ENCODE results near the gene RIN3. TPM values are rescaled to one million over a fixed set of nuclear protein-coding genes. Genes with fewer than 3 reads are reported as not detected.

Gene RIN3
- total RNA-seq, 1 experiment from 2014 or later, result 1.7 TPM

DNA sequence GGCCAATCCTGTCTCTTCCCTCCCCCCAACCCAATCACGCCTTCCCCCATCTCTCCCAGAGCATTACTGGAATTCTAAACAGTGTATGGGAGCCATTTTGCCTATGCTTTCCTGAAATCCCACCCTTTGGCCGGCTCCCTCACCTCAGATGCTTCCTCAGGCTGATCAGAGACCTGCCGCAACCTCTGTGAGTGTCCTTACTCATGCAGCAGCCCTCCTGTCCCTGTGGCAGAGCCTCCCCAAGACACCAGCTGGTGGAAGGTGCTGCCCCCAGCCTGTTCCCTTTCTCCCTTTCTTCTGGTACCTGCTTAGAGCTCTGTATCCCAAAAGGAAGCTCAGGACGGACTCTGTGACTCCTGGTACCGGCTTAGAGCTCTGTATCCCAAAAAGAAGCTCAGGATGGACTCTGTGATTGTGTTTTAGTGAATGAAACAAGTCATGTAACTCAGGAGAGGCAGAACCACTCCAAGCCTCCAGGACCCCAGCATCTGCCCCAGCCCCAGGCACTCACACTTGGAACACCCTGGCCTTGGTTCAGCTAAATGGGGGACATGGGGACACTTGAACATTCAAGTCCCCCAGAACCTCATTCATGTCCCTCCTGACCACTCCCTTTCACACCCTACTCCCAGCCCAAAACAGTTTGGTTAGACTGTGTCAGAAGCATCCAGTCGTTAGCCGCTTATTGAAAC is 29.3 kb upstream of the RIN3 start:
- DNase-seq (ENCODE audit: low spot score), result no peak

DNA sequence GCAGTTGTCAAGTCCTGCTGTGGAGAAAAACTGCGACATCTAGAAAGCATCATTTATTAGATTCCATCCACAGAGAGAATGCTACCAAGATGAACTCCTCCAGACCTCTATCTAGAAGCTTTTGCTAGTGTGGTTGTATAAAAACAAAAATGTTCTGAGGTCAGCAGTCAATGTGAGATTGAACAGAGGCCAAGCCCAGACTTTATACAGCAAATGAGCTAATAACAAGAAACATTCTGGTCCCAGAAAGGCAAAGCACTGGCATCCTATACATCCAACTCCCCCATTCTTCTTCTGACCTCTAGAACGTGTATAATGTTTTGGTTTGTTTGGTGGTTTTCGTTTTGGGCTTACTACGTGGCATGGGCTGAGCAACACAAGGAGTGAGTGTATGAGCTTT is 26.7 kb upstream of the RIN3 start:
- DNase-seq (ENCODE audit: low spot score), result no peak

DNA sequence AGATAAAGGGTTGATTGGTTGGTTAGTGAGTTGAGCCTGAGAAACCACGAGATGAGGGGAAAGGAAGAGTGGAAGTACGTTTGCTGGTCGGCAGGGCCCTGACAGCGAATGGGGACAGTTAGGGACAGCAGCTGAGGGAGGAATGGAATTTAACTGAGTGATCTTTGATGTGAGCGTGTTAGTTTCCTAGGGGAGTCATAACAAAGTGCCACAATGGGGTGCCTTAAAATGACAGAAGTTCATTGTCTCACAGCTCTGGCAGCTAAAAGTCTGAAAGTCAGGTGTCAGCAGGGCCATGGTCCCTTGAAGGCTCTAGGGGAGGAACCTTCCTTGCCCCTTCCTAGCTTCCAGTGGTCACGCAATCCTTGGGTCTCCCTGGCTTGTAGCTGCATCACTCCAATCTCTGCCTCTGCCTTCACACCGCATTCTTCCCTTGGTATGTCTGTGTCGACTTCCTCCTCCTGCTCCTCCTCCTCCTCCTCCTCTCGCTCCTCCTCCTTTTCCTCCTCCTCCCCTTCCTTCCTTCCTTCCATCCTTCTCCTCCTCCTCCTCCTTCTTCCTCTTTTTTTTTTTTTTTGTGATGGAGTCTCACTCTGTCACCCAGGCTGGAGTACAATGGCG is 26.0 kb upstream of the RIN3 start:
- DNase-seq (ENCODE audit: low spot score), result no peak

DNA sequence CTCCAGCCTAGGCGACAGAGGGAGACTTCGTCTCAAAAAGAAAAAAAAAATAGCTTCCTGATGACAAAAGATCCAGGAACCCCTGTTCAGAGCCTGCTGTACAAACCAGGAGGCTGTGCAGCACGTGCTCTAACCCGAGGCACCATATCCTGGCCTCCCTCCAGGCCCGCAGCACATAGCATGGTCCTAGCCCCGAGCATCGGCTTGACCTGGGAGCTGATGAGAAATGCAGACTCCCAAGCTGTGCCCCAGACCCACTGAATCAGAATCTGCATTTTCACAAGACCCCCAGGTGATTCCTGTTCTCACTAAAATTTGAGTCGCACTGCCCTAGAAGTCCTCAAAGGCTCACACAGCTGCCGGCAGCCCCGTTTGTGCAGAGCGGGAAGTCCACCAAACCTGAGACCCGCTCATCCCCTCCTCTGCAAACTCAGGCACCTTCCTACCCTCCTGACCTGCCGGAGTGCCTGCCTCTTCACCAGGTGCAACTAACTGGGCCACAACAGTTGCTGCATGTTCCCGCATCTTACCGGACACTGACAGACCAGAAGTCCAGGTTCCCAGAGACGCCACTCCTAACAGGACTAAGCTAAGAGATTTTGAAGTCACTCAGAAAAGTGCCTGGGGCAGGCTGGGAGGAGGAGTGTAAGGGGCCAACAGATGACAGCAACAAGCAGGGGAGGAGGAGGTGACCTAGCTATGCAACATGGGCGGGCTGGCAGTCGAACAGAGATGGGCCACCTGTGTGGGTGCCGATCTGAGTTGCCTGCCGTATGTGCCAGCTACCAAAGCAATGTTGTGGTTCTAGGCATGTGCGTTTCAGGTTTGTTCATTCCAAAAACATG is 24.0 kb upstream of the RIN3 start:
- DNase-seq (ENCODE audit: low spot score), result no peak

DNA sequence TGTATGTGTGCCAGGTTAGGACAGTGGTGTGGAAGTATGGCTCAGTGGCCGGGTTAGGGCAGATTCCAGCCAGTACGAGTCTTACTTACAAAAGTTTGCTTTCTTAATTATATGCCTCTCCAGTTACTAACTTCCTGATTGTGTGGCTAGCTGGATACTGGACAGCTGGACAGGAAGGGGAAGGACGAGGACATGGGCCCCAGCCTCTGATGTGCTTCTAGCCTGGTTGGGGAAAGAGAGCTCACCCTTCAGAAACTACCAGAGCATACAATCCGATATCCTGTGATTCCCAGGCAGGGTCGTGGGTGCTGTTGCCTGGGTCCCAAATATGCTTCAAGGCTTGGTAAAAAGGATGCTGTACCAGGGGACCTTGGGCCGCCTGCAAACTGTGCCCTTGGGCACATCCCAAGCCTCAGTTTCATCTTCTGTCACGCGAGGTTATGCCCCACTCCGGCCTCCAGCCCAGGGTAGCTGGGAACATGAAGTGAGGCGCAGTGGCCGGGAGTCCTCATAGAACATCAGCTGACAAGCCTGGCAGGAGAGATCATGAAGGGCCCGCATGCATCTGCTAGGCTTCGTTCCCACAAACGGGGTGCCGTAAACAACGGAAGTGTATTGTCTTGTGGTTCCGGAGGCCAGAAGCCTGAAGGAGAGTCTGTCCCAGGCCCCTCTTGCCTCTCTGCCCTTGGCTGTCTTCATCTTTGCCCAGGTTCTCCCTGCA is 23.2 kb upstream of the RIN3 start:
- no peak for DNase-seq (ENCODE audit: low spot score)

DNA sequence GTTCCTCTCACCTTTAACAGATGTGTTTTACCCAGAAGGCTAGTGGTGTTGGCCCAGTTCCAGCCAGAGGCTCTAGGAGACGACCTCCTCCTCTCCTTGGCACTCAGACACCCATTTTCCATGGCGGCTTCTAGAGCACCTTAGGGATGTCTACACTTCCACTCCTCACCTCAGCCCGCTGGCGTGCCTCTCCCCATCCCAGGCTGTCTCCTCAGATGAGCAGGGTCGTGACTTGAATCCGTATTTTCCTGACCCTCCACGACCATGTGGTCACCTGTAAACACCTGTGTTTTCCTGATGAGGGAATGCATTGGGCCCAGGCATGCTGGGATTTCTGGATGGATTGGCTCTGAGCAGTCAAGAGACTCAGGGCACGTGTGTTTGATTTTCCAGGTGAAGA is 21.8 kb upstream of the RIN3 start:
- DNase-seq (ENCODE audit: low spot score), result no peak

DNA sequence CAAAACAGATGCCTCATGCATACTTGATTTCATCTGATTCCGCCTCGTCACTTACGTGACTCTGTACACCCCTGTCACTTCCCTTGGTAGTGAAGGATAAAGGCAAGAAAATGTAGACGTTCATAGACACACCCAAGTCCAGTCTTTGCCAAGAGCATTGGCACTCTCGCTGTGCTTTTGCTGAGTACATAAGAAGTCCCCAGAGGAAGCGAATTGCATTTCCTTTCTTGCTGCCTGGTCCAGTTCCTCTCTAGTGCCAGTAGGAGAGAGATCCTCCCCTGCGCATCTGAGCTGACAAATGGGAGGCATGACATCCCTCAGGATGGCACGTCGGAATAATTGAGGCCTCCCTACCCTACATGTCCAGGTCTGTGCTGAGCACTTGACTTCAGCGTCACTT is 21.3 kb upstream of the RIN3 start:
- no peak for DNase-seq (ENCODE audit: low spot score)

DNA sequence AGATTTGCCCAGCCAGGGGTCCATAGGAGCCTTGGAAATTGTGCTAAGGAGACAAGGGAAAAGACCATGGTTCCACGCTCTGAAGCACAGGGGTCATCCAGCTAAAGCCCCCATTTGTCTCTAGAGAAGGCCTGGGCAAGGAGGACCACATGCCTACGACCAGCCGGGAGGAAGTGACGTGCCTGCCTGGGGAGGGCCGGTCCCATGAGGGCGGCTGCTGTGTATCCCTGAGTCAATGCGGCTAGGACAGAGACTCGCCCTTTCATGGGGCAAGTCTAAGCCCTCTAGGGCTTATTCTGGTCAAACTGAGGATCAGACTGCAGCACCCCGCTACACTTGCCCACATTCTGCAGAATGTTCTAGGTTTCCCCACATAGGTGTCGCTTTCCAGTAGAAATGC is 20.6 kb upstream of the RIN3 start:
- no peak for DNase-seq (ENCODE audit: low spot score)

DNA sequence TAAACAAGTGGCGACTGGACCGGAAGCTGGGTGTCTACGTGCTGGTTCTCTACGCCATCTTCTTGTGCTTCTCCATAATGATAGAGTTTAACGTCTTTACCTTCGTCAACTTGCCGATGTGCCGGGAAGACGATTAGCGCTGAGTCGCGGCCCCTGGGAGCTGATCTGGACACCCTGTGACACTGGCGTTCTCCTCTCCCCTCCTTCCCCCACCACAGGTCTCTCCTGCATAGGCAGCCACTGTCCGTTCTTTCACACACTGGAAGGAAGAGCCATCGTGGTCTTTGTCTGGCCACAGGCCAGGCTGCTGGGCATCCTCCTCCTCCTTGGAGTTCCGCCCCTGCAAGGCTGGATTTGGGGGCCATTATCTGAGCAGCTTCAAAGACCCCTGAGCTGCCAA is 20.1 kb upstream of the RIN3 start:
- no peak for DNase-seq (ENCODE audit: low spot score)

DNA sequence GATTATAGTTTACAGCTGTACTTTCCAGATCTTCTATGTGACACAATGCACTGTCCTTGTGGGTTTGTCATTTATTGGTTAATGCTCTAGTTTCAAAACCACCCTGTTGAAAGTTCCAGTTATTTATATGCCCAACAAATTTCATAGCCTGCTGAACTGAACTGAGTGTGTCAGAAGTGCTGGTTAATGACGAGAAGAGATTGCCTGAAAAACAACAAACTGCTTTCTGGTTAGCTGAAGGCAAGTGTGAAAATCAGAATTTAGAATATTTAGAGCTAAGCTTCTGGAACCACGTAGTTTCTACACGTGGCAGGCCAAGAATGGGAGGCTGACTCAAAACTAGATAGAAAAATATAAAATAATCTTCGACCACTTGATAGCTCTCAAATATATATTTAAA is 19.1 kb upstream of the RIN3 start:
- DNase-seq (ENCODE audit: low spot score), result no peak

DNA sequence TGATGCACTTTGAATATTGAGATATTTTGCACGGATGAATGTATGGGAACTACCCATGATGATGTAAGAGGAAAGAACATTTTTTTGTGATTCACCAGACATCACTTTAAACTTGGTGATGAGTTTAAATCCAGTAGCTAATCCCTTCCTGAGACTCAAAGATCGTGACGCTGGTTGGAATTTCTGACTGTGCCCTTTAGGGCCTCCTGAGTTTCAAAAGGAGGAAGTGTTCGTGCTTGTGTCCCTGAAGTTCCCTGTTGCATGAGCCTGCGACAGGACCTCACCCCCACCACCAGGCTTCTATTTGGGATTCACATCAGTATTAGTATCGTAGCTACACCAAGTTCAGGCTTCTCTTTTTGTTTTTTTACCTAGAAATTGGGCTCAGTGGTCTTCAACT is 18.6 kb upstream of the RIN3 start:
- DNase-seq (ENCODE audit: low spot score), result no peak

DNA sequence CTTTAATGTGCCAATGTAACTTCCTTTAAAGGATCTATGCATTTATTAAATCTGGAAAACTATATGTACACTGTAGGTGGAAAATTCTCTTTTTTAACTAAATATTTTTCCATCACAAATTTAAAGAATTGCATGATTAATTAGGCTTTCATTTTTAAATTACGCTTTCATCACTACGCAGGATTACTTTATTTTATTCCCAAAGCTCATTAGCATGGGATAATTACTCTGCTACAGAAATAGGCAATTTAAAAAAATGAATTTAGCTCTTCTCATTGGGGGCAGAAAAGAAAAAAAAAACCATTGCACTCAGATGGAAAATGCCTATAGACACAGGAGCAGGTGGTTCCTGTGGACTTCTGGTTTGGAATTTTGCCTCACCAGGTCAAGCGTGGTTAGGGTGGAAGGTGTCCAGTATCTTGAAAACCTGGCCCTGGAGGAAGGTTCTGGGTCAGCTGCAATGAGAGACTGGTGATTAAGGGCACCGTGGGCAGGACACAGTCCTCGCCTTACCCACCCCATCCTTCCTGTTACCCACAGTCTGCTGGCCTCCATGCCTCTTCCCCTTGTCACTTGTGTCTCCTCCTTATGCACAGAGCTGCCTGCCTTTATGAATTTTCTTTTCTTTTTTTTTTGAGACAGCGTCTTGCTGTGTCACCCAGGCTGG is 17.3 kb upstream of the RIN3 start:
- no peak for DNase-seq (ENCODE audit: low spot score)

DNA sequence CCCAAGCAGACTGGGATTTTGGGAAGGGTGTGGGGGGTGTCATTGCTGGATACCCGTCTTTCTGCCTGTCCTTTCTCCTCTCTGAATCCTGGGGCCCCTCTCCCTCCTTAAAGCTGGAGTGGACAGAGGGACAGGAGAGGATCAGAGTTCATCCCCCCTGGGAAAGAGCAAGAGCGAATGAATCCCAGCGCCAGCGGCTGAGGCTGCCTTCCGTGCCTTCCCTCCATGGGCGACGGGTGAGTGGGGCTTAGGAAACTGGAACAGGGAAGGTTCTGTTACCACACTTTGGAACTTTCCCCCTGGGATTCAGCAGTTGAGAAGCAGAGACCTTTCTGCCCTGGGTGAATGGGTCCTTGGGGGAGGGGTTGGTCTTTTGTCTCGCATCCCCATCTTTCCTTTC is 16.2 kb upstream of the RIN3 start:
- no peak for DNase-seq (ENCODE audit: low spot score)

DNA sequence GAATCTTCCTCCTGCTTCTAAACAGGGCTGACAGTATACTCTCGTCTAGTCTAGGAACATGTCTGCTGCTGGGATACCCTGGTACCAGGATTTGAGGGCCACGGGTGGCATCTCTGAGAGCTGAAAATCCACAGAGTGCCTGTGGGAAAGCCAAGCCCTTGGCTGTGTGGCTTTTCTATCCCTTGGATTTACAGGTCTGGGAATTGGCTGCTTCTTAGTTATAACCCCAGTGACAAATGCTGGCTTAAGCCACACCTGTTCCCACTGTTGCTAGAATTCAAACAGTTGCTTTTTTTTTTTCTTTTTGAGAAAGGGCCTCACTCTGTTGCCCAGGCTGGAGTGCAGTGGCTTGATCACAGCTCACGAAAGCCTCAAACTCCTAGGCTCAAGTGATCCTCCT is 14.3 kb upstream of the RIN3 start:
- DNase-seq (ENCODE audit: low spot score), result no peak

DNA sequence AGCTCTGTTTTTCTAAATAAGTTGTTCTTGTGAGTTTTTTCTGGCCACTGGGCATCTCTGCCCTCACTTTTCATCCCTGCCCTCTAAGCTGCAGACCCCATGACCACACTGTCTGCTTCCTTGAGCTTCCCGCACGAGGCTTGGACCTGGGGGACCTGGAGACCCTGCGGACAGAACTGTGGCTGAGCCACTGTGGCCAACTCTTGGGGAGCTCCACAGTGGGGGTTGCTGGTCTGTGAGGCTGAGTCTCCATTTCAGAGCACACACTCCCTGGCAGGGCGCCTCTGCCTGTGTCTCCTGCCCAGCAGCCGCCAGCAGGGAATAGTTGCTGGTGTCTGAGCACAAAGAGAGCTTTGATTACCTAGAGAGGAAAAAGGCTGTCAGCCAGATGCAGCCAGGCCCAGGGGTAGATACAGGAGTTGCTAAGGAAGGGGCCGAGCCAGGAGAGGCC is 13.1 kb upstream of the RIN3 start:
- no peak for DNase-seq (ENCODE audit: low spot score)

DNA sequence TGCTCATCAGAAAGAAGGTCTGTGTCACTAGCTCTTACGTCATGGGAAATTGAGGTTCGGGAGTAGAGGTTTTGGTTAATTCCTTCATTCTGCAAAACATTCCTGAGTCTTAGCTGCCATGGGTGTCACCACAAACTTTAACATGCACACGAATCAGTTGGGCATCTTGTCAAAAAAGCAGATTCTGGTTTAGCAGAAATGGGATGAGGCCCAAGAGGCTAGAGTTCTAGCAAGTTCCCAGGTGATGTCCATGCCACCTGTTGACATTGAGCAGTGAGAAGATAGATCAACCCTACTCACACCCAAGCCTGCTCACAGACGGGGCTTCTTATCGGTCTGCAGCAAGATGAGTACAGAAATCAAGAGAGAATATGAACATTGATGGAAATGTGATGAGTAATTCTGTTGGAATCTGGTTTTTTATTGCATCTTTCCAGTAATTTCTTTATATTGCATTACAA is 11.7 kb upstream of the RIN3 start:
- DNase-seq (ENCODE audit: low spot score), result peak; percentile 56

DNA sequence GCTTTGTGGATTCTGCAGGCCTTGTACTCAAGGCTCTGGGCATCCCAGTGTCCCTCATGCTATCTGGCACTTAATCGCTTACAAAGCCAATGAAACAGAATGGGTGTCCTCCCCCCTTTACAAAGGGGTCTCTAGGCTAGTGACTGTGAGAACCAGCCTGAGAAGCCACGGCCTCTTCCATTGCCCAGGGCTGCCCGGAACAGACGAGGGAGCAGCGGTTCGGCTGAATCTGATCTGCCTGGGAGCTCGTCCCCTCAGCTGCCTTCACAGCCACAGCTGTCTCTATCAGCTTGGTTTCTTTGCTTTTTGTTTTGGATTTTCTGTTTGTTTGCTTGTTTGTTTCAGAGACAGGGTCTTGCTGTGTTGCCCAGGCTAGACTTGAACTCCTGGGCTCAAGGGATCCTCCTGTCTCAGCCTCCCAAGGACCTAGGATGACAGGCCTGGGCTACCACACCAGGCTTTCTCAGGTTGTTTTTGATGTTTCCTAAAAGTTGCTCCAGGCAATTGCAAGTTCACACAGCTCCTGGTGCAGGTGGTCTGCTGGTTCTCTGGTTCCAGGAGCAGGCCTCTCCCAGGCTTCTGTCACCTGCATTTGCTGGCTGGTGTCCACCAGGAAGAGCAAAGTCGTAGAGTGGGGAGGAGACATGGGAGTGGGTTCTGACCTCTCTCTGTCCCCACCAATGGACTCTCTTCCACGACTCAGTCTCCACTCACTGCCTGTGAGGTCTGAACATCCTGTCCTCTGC is 10.9 kb upstream of the RIN3 start:
- no peak for DNase-seq (ENCODE audit: low spot score)

DNA sequence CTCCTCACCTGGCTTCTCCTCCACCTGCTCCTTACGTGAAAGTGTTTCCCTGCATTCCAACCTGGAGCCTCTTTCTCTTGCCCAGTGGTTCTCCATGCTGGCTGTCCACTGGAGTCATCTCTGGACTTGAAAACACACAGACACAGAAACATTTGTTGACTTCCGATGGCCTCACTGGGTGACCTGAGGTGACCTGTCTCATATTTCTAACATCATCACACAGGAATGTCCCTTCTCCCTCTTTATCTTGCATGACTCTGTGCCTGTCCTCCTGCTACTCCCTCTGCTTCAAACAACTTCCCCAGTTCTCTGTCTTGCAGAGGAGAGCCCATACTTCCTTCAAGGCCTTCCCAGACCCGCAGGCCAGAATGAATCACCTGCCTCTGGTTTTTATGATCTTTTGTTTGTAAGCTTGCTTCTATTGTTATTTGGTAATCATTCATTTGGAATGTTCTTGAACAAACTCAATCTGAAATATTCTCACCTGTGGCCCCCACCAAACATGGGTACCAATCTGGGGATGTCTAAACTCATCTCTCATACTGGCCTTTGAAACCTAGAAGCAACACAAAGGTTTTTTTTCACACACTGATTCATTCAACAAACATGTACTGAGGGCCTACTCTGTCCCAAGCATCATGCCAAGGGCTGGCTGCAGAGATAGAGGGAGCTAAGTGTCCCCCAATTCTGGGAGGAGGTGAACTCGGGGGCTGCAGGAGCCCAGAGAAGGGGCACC is 9.7 kb upstream of the RIN3 start:
- peak; percentile 53 for DNase-seq (ENCODE audit: low spot score)

DNA sequence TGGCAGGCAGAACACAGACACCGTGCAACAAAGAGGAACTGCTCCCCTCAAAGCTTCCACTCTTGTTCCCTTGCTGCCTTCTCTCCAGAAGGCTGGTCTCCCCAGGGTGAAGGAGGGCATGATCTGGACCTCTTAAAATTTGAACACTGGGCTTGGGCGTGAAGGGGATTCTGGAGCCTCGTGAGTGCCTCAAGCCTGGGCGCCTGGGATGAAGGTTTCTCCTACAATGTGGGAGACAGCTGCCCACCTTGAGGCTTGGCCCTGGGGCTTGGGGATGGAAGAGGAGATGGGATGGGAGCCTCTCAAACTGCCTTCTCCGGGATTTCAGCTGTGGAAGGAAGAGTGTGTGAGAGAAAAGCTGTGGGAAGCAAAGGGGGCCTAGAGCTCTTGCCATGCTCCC is 7.8 kb upstream of the RIN3 start:
- no peak for DNase-seq (ENCODE audit: low spot score)

DNA sequence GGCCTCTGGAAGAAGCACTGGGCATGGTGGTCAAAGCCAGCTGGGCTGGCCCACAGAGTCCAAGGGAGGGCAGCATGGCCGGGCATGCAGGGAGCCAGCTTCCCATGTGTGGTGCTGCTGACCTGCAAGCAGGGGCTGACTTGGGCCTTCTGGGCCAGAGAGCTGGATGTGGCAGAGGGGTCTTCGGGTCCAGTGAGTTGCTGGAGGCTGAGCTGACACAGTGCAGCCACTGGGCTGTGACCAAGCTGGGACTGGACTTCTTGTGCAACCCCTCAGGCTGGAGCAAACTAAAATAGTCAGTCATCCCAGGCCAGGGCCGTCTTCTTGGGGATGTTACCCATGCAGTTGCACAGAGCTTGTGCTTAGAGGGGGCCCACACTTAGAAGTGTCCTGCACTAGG is 7.3 kb upstream of the RIN3 start:
- no peak for DNase-seq (ENCODE audit: low spot score)
